CD4-positive, alpha-beta memory T cell (primary cell): Measurements from ENCODE around the gene ENOX2. TPM values are rescaled to one million over a fixed set of nuclear protein-coding genes. Genes with fewer than 3 reads are reported as not detected.
"Not testable (repeated sequence)": the region's sequence is repeated elsewhere in the genome, so short reads cannot be mapped to it uniquely, and the experiment has no call there.

Source experiments
- CTCF ChIA-PET: fragments of 350-600 bp; sonication (Branson Sonifier 250); formaldehyde crosslinking; loops from one replicate; lab custom pipeline; 2021; ENCODE audit warnings: inconsistent platforms; ENCODE audit not compliant: partially characterized antibody; lab: Charles Lee
- POLR2A ChIA-PET: fragments of 350-600 bp; sonication (Branson Sonifier 250); formaldehyde crosslinking; loops from one replicate; lab custom pipeline; 2021; ENCODE audit not compliant: partially characterized antibody; lab: Charles Lee
- DNase-seq, 5 donors: peaks; one replicate each; pipeline versions ENCODE4 v3.0.0 to v3.0.0-alpha.2; 2020 to 2022; ENCODE audit warnings: mixed read lengths in 1 of 5
- H3K27ac ChIP-seq: one replicate; pipeline ENCODE4 v1.7.0; 2013; ENCODE audit warnings: low read depth, low read length
- H3K27me3 ChIP-seq: 2 replicates; pipeline ENCODE4 v1.7.0; 2013; ENCODE audit warnings: mild to moderate bottlenecking, low read length, moderate library complexity; ENCODE audit not compliant: insufficient read depth
- H3K36me3 ChIP-seq: 2 replicates; pipeline ENCODE4 v1.7.0; 2013; ENCODE audit warnings: mild to moderate bottlenecking, low read length, moderate library complexity; ENCODE audit not compliant: insufficient read depth
- H3K4me1 ChIP-seq: 2 replicates; pipeline ENCODE4 v1.7.0; 2013; ENCODE audit warnings: mild to moderate bottlenecking, low read length, moderate library complexity; ENCODE audit not compliant: insufficient read depth
- H3K4me3 ChIP-seq, 2 donors: one replicate each; pipeline ENCODE4 v1.7.0; 2013; ENCODE audit warnings: low read length in 2 of 2, mild to moderate bottlenecking in 1 of 2
- H3K9me3 ChIP-seq, 2 donors: one replicate each; pipeline ENCODE4 v1.7.0; 2013; ENCODE audit warnings: low read length in 2 of 2, control low read depth in 1 of 2; ENCODE audit not compliant: control insufficient read depth in 1 of 2
- H3K27ac Mint-ChIP-seq, 7 donors: one replicate each; pipeline ENCODE4 v1.8.0; 2020 to 2021; ENCODE audit warnings: mixed read lengths in 7 of 7, mild to moderate bottlenecking in 6 of 7, inconsistent platforms in 3 of 7, moderate library complexity in 3 of 7
- H3K27me3 Mint-ChIP-seq, 2 donors: one replicate each; pipeline ENCODE4 v1.8.0; 2020 to 2021; ENCODE audit warnings: mixed read lengths in 2 of 2
- H3K36me3 Mint-ChIP-seq, 2 donors: one replicate each; pipeline ENCODE4 v1.8.0; 2020 to 2021; ENCODE audit warnings: mixed read lengths in 2 of 2, inconsistent platforms in 1 of 2, mild to moderate bottlenecking in 1 of 2
- H3K4me1 Mint-ChIP-seq, 4 donors: one replicate each; pipeline ENCODE4 v1.8.0; 2020 to 2021; ENCODE audit warnings: mixed read lengths in 4 of 4, mild to moderate bottlenecking in 1 of 4
- H3K4me3 Mint-ChIP-seq, 8 donors: one replicate each; pipeline ENCODE4 v1.8.0; 2020 to 2021; ENCODE audit warnings: mixed read lengths in 8 of 8, mild to moderate bottlenecking in 7 of 8, moderate library complexity in 6 of 8, inconsistent platforms in 3 of 8
- H3K9me3 Mint-ChIP-seq, 8 donors: one replicate each; pipeline ENCODE4 v1.8.0; 2020 to 2021; ENCODE audit warnings: mixed read lengths in 8 of 8, mild to moderate bottlenecking in 5 of 8, inconsistent platforms in 3 of 8, moderate library complexity in 1 of 8
- intact Hi-C: fragments of 100-400 bp; cut with micrococcal nuclease; formaldehyde crosslinking; loops from one replicate; pipeline ENCODE4 v1.15.1; 2023
- polyA plus RNA-seq, 2 donors: library from polyadenylated mRNA; unstranded; fragments of 300-500 nt; fragmentation: Illumina TruSeq; gene quantifications; one replicate each; pipeline ENCODE4 v1.2.3, GENCODE V29; 2021
- total RNA-seq, 2 experiments: library from RNA; stranded (reverse); gene quantifications; one replicate each; pipeline ENCODE4 v1.2.3, GENCODE V29; 2021

Gene ENOX2
- total and polyA plus RNA-seq, 4 experiments from 2014 or later = 13.6 to 19.3 (median 14.9) TPM

GRCh38 chrX:130826249-130826648 lies 76.8 kb downstream of the ENOX2 start:
- Histone ChIP-seq H3K27me3 (no peaks in the 10 kb centered on the region), H3K4me3 (no peak overlapping the region), H3K9me3 (no peaks in the 10 kb centered on the region), H3K4me1 (no peaks in the 10 kb centered on the region), H3K27ac (no peak overlapping the region), H3K36me3 (no peaks in the 10 kb centered on the region)
- Mint-ChIP-seq H3K4me1 (peaks cover 0 to 3% (median 0%) of the 10 kb centered on the region in 4 donors), H3K27me3 (no peaks in the 10 kb centered on the region), H3K9me3 (no peaks in the 10 kb centered on the region), H3K4me3 (no peak overlapping the region), H3K27ac (no peak overlapping the region), H3K36me3 (peaks cover 0 to 1% of the 10 kb centered on the region in 2 donors)
- ChIA-PET POLR2A (no interaction called here), CTCF (no interaction called here)
- intact Hi-C loops = no loop called here
- no peak for DNase-seq

- ChIA-PET POLR2A (no interaction called here), CTCF (no interaction called here)
- Histone ChIP-seq H3K4me3 (no peak overlapping the region), H3K27me3 (no peaks in the 10 kb centered on the region), H3K9me3 (no peaks in the 10 kb centered on the region), H3K36me3 (no peaks in the 10 kb centered on the region), H3K27ac (no peak overlapping the region), H3K4me1 (no peaks in the 10 kb centered on the region)
- Mint-ChIP-seq H3K4me1 (peaks cover 0 to 4% (median under 1%) of the 10 kb centered on the region in 4 donors), H3K27me3 (no peaks in the 10 kb centered on the region), H3K27ac (no peak overlapping the region), H3K4me3 (no peak overlapping the region), H3K9me3 (peaks cover 0 to 2% (median 0%) of the 10 kb centered on the region in 8 donors), H3K36me3 (peaks cover 0 to 1% of the 10 kb centered on the region in 2 donors)
- no peak for DNase-seq
- intact Hi-C loops = no loop called here
Observed at GRCh38 chrX:130825525-130825924, 77.5 kb downstream of the ENOX2 start.

- Mint-ChIP-seq H3K9me3 (peaks cover 0 to 23% (median 14%) of the 10 kb centered on the region in 8 donors), H3K36me3 (peaks cover 0 to 12% of the 10 kb centered on the region in 2 donors)
- H3K4me3 Mint-ChIP-seq, H3K36me3 ChIP-seq, H3K4me3 ChIP-seq, intact Hi-C loops, H3K4me1 Mint-ChIP-seq, DNase-seq, H3K27ac Mint-ChIP-seq, H3K4me1 ChIP-seq, H3K27me3 Mint-ChIP-seq, POLR2A ChIA-PET, CTCF ChIA-PET, H3K27me3 ChIP-seq, H3K9me3 ChIP-seq, H3K27ac ChIP-seq: not testable (repeated sequence)
Observed at GRCh38 chrX:130819367-130819766, 83.6 kb downstream of the ENOX2 start.

- H3K27ac Mint-ChIP-seq, H3K4me3 Mint-ChIP-seq, H3K4me1 ChIP-seq, H3K4me1 Mint-ChIP-seq, CTCF ChIA-PET, H3K27ac ChIP-seq, DNase-seq, H3K27me3 ChIP-seq, H3K27me3 Mint-ChIP-seq, intact Hi-C loops, H3K9me3 ChIP-seq, H3K4me3 ChIP-seq, POLR2A ChIA-PET, H3K36me3 ChIP-seq: not testable (repeated sequence)
- Mint-ChIP-seq H3K9me3 (peaks cover 0 to 36% (median 14%) of the 10 kb centered on the region in 8 donors), H3K36me3 (peaks cover 8 to 16% of the 10 kb centered on the region in 2 donors)
Observed at GRCh38 chrX:130813932-130814331, 89.1 kb downstream of the ENOX2 start.

GRCh38 chrX:130810561-130810960 lies 92.4 kb downstream of the ENOX2 start:
- no peak overlapping the region for H3K4me3 Mint-ChIP-seq
- no peak overlapping the region for H3K27ac Mint-ChIP-seq
- Histone ChIP-seq H3K36me3 (no peaks in the 10 kb centered on the region), H3K9me3 (no peaks in the 10 kb centered on the region), H3K4me3 (no peak overlapping the region), H3K27me3 (no peaks in the 10 kb centered on the region), H3K4me1 (no peaks in the 10 kb centered on the region), H3K27ac (no peak overlapping the region)
- H3K4me1 Mint-ChIP-seq = peaks cover 0 to 3% (median 0%) of the 10 kb centered on the region in 4 donors
- intact Hi-C loops = no loop called here
- no peak for DNase-seq
- no peaks in the 10 kb centered on the region for H3K27me3 Mint-ChIP-seq
- ChIA-PET POLR2A (no interaction called here), CTCF (no interaction called here)
- peaks cover 0 to 19% (median 6%) of the 10 kb centered on the region in 8 donors for H3K9me3 Mint-ChIP-seq
- H3K36me3 Mint-ChIP-seq = peaks cover 8 to 9% of the 10 kb centered on the region in 2 donors

- Mint-ChIP-seq H3K4me3 (no peak overlapping the region), H3K36me3 (no peaks in the 10 kb centered on the region), H3K4me1 (peaks cover 0 to 5% (median 0%) of the 10 kb centered on the region in 4 donors), H3K9me3 (no peaks in the 10 kb centered on the region), H3K27me3 (no peaks in the 10 kb centered on the region), H3K27ac (no peak overlapping the region)
- H3K4me1 ChIP-seq = no peaks in the 10 kb centered on the region
- H3K4me3 ChIP-seq = no peak overlapping the region
- no peaks in the 10 kb centered on the region for H3K9me3 ChIP-seq
- H3K27ac ChIP-seq = no peak overlapping the region
- POLR2A ChIA-PET = no interaction called here
- H3K27me3 ChIP-seq = no peaks in the 10 kb centered on the region
- DNase-seq = no peak
- CTCF ChIA-PET = no interaction called here
- intact Hi-C loops = no loop called here
- H3K36me3 ChIP-seq = no peaks in the 10 kb centered on the region
Observed at GRCh38 chrX:130805903-130806302, 97.1 kb downstream of the ENOX2 start.

GRCh38 chrX:130803537-130803936 lies 99.5 kb downstream of the ENOX2 start:
- peaks cover 0 to 3% (median 0%) of the 10 kb centered on the region in 4 donors for H3K4me1 Mint-ChIP-seq
- Histone ChIP-seq H3K27ac (no peak overlapping the region), H3K4me3 (no peak overlapping the region), H3K36me3 (no peaks in the 10 kb centered on the region), H3K9me3 (no peaks in the 10 kb centered on the region), H3K27me3 (no peaks in the 10 kb centered on the region), H3K4me1 (no peaks in the 10 kb centered on the region)
- H3K36me3 Mint-ChIP-seq = no peaks in the 10 kb centered on the region
- no peak for DNase-seq
- no peak overlapping the region for H3K27ac Mint-ChIP-seq
- CTCF ChIA-PET = no interaction called here
- intact Hi-C loops = no loop called here
- H3K9me3 Mint-ChIP-seq = no peaks in the 10 kb centered on the region
- POLR2A ChIA-PET = no interaction called here
- no peak overlapping the region for H3K4me3 Mint-ChIP-seq
- no peaks in the 10 kb centered on the region for H3K27me3 Mint-ChIP-seq

GRCh38 chrX:130801901-130802300 lies 101.1 kb downstream of the ENOX2 start:
- Mint-ChIP-seq H3K9me3 (no peaks in the 10 kb centered on the region), H3K4me1 (peaks cover 0 to 2% (median 0%) of the 10 kb centered on the region in 4 donors), H3K27me3 (no peaks in the 10 kb centered on the region), H3K4me3 (no peak overlapping the region), H3K27ac (no peak overlapping the region), H3K36me3 (no peaks in the 10 kb centered on the region)
- Histone ChIP-seq H3K4me3 (no peak overlapping the region), H3K4me1 (no peaks in the 10 kb centered on the region), H3K27me3 (no peaks in the 10 kb centered on the region), H3K27ac (no peak overlapping the region), H3K9me3 (no peaks in the 10 kb centered on the region), H3K36me3 (no peaks in the 10 kb centered on the region)
- POLR2A ChIA-PET = no interaction called here
- no peak for DNase-seq
- intact Hi-C loops = no loop called here
- CTCF ChIA-PET = no interaction called here
